Endothelial cell of umbilical vein (primary cell): ENCODE results near the gene SNPH. TPM values are rescaled to one million over a fixed set of nuclear protein-coding genes. Genes with fewer than 3 reads are reported as not detected.

Experiments
- BruUV-seq: library from RNA; stranded (reverse); fragments of 400-500 nt; replicated peaks from 2 replicates; lab custom pipeline; 2021; lab: Mats Ljungman, UMichigan
- CTCF ChIA-PET: fragments of 300-600, 350-600 bp; sonication (Branson Sonifier 250); formaldehyde crosslinking; loops from one replicate; lab custom pipeline; 2021; ENCODE audit warnings: antibody characterized with exemption, inconsistent platforms; lab: Charles Lee
- POLR2A ChIA-PET: fragments of 300-600, 350-600 bp; sonication (Branson Sonifier 250); formaldehyde crosslinking; loops from one replicate; lab custom pipeline; 2021; ENCODE audit warnings: antibody characterized with exemption, inconsistent platforms; lab: Charles Lee
- DNase-seq: peaks from one replicate; pipeline ENCODE4 v3.0.0-alpha.2; 2011; ENCODE audit warnings: low read depth, low spot score
- FAIRE-seq: peaks from 2 replicates; lab custom pipeline; 2011; peaks lifted over from hg19 to GRCh38; lab: Jason Lieb, UNC
- H2AFZ ChIP-seq: 2 replicates; pipeline ENCODE4 v1.6.0; 2012; ENCODE audit warnings: low read depth, low read length, control low read depth, inconsistent platforms
- H3K27ac ChIP-seq: 2 replicates; pipeline ENCODE4 v1.5.1; 2011; ENCODE audit warnings: low read depth, mild to moderate bottlenecking, control low read depth, low read length, moderate library complexity; ENCODE audit not compliant: insufficient read depth
- H3K27me3 ChIP-seq, 2 experiments: 2 replicates each; pipeline versions ENCODE4 v1.6.0 to v1.6.1; 2011; ENCODE audit warnings: low read length in 2 of 2, mixed read lengths in 1 of 2; ENCODE audit not compliant: control insufficient read depth in 2 of 2, insufficient read depth in 2 of 2
- H3K36me3 ChIP-seq, 2 experiments: 2 replicates in 1 of 2; 3 replicates in 1 of 2; pipeline ENCODE4 v1.5.1; 2011; ENCODE audit warnings: low read length in 2 of 2, mild to moderate bottlenecking in 1 of 2, moderate library complexity in 1 of 2; ENCODE audit not compliant: control insufficient read depth in 2 of 2, insufficient read depth in 2 of 2; ENCODE audit errors: extremely low read depth in 1 of 2
- H3K4me1 ChIP-seq: 3 replicates; pipeline ENCODE4 v1.5.1; 2011; ENCODE audit warnings: mild to moderate bottlenecking, low read length; ENCODE audit not compliant: control insufficient read depth, insufficient read depth; ENCODE audit errors: extremely low read depth
- H3K4me2 ChIP-seq: 2 replicates; pipeline ENCODE4 v1.6.1; 2011; ENCODE audit warnings: low read length, control low read depth, mixed read lengths; ENCODE audit not compliant: insufficient read depth
- H3K4me3 ChIP-seq, 3 experiments: fragments of 200-600 bp in 1 of 3; sonication (generic), shearing (Covaris generic) in 1 of 3; replicated peaks in 1 of 3; 2 replicates each; pipeline ENCODE4 v1.5.1; 2011 to 2016; ENCODE audit warnings: control low read depth in 3 of 3, low read length in 3 of 3, mild to moderate bottlenecking in 2 of 3, inconsistent platforms in 1 of 3, low read depth in 1 of 3, moderate library complexity in 1 of 3; ENCODE audit not compliant: insufficient read depth in 1 of 3
- H3K79me2 ChIP-seq: 2 replicates; pipeline ENCODE4 v1.6.0; 2012; ENCODE audit warnings: low read length, inconsistent platforms; ENCODE audit not compliant: control insufficient read depth, insufficient read depth
- H3K9ac ChIP-seq: replicated peaks from 2 replicates; pipeline ENCODE3; 2011; ENCODE audit warnings: low read length, control low read depth; ENCODE audit not compliant: insufficient read depth; ENCODE audit errors: extremely low read depth
- H3K9me1 ChIP-seq: replicated peaks from 3 replicates; pipeline ENCODE4 v1.6.0; 2011; ENCODE audit warnings: mild to moderate bottlenecking, low read length; ENCODE audit not compliant: control insufficient read depth, insufficient read depth; ENCODE audit errors: extremely low read depth
- H3K9me3 ChIP-seq: replicated peaks from 2 replicates; pipeline ENCODE4 v1.5.1; 2012; ENCODE audit warnings: low read length, inconsistent platforms; ENCODE audit not compliant: control insufficient read depth, insufficient read depth
- H4K20me1 ChIP-seq: replicated peaks from 2 replicates; pipeline ENCODE3; 2011; ENCODE audit warnings: mild to moderate bottlenecking, low read length; ENCODE audit not compliant: control insufficient read depth, insufficient read depth; ENCODE audit errors: extremely low read depth
- GATA2 ChIP-seq: IDR thresholded peaks from 2 replicates; pipeline ENCODE4 v1.7.0; 2011; ENCODE audit warnings: low read depth, mild to moderate bottlenecking, moderate library complexity, mixed read lengths, low read length; ENCODE audit not compliant: insufficient read length, insufficient read depth
- JUN ChIP-seq: IDR thresholded peaks from 2 replicates; pipeline ENCODE4 v1.6.1; 2011; ENCODE audit warnings: borderline replicate concordance, low read depth; ENCODE audit not compliant: insufficient read length, insufficient read depth
- POLR2A ChIP-seq: IDR thresholded peaks from 2 replicates; pipeline ENCODE4 v1.6.1; 2012; ENCODE audit warnings: low read depth, mild to moderate bottlenecking, control low read depth, low read length
- dilution Hi-C: fragments of 300-500 bp; cut with MboI; formaldehyde crosslinking; loops from one replicate; pipeline ENCODE4 v1.15.0; 2019; ENCODE audit warnings: low sequenced_read_pairs; ENCODE audit not compliant: extremely low pct_ligation_motif_present
- intact Hi-C: fragments of 100-400 bp; cut with micrococcal nuclease; formaldehyde crosslinking; loops from one replicate; pipeline ENCODE4 v1.10.0; 2022
- polyA plus RNA-seq, 4 experiments: library from polyadenylated mRNA; depleted of rRNA in 3 of 4; stranded (reverse) in 3 of 4; unstranded in 1 of 4; fragments of >200 nt; gene quantifications; 2 replicates each; pipeline versions ENCODE4 v1.2.1 to v1.2.3, GENCODE V29; 2011 to 2012; ENCODE audit warnings: missing spikeins in 1 of 4
- total RNA-seq: library from RNA; stranded (reverse); gene quantifications from 2 replicates; pipeline ENCODE4 v1.2.3, GENCODE V29; 2021
- TF ChIP-seq, protein P1 (sequence below): IDR thresholded peaks from 2 replicates; pipeline ENCODE4 v1.6.1; 2011; ENCODE audit not compliant: insufficient read depth, insufficient read length
- TF ChIP-seq, protein P2 (sequence below), 2 donors: IDR thresholded peaks; 1 replicate in 1 of 2; 2 replicates in 1 of 2; pipeline ENCODE4 v1.5.1; 2011; ENCODE audit warnings: low read length in 2 of 2, mild to moderate bottlenecking in 2 of 2, moderate library complexity in 2 of 2, control low read depth in 1 of 2, inconsistent platforms in 1 of 2, low read depth in 1 of 2; ENCODE audit not compliant: insufficient read depth in 1 of 2; ENCODE audit errors: extremely low read depth in 1 of 2

Gene SNPH
- total and polyA plus RNA-seq, 2 donors (not counting 3 experiments of a cell fraction or from before 2014, with no cell fraction given): 2.3 to 5.5 TPM

- H3K79me2 ChIP-seq: no peaks in the 10 kb centered on the region
- BruUV-seq: no TSS peak
- ChIA-PET POLR2A (no interaction called here), CTCF (no interaction called here)
- TF ChIP-seq, protein P1, sequence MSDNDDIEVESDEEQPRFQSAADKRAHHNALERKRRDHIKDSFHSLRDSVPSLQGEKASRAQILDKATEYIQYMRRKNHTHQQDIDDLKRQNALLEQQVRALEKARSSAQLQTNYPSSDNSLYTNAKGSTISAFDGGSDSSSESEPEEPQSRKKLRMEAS: no peak
- no peaks in the 10 kb centered on the region for H3K9me3 ChIP-seq
- H3K27me3 ChIP-seq: no peaks in the 10 kb centered on the region
- no peak overlapping the region for H2AFZ ChIP-seq
- FAIRE-seq (no peak), DNase-seq (no peak)
- peaks cover 8% of the 10 kb centered on the region for H3K4me1 ChIP-seq
- no peak overlapping the region for H3K4me3 ChIP-seq
- dilution Hi-C loops (no loop called here), intact Hi-C loops (loop anchor here (5.0 kb wide), 1 partner anchor 41 kb away; the partner anchor contains the start of gene RAD21L1)
- no peaks in the 10 kb centered on the region for H4K20me1 ChIP-seq
- no peak overlapping the region for H3K27ac ChIP-seq
- peaks cover 0 to 1% of the 10 kb centered on the region in 2 experiments for H3K36me3 ChIP-seq
- H3K4me2 ChIP-seq: no peak overlapping the region
- no peaks in the 10 kb centered on the region for H3K9me1 ChIP-seq
- H3K9ac ChIP-seq: no peak overlapping the region
Measured at GRCh38 chr20:1267809-1268374, 1.8 kb downstream of the SNPH start.

DNA sequence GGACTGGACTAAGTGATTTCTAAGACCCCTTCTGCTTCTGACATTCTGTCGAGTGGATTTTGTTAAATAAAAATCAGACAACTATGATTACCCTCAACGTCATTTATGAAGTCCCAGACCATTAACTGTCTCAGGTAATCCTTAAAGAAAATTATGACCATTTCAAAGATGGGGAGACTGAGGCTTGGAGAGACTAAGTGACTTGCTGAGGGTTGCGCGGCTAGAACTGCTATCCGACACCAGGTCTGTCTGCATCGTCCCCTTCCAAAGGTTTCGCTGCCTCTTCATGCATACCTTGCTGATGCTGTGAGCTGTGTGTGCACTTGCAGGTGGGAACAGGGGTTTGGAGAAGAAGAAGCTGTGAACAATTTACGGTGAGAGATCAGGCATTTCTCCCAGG is 3.1 kb downstream of the SNPH start:
- TF ChIP-seq GATA2 (no peak), POLR2A (no peak), JUN (no peak)
- TF ChIP-seq, protein P1: no peak
- TF ChIP-seq, protein P2, sequence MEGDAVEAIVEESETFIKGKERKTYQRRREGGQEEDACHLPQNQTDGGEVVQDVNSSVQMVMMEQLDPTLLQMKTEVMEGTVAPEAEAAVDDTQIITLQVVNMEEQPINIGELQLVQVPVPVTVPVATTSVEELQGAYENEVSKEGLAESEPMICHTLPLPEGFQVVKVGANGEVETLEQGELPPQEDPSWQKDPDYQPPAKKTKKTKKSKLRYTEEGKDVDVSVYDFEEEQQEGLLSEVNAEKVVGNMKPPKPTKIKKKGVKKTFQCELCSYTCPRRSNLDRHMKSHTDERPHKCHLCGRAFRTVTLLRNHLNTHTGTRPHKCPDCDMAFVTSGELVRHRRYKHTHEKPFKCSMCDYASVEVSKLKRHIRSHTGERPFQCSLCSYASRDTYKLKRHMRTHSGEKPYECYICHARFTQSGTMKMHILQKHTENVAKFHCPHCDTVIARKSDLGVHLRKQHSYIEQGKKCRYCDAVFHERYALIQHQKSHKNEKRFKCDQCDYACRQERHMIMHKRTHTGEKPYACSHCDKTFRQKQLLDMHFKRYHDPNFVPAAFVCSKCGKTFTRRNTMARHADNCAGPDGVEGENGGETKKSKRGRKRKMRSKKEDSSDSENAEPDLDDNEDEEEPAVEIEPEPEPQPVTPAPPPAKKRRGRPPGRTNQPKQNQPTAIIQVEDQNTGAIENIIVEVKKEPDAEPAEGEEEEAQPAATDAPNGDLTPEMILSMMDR (IDR thresholded peaks at IDR 0.05; ENCODE audit: extremely low read depth in 1 of 2, insufficient read depth in 1 of 2, low read depth in 1 of 2, low read length in 2 of 2): no peak
- FAIRE-seq (no peak), DNase-seq (no peak)
- Histone ChIP-seq H3K27ac (no peak overlapping the region), H3K27me3 (no peaks in the 10 kb centered on the region), H3K4me3 (no peak overlapping the region), H3K9ac (no peak overlapping the region), H3K9me3 (no peaks in the 10 kb centered on the region), H3K79me2 (no peaks in the 10 kb centered on the region), H3K9me1 (no peaks in the 10 kb centered on the region), H3K36me3 (peaks cover 0 to 1% of the 10 kb centered on the region in 2 experiments), H2AFZ (no peak overlapping the region), H3K4me1 (peaks cover 8% of the 10 kb centered on the region), H4K20me1 (no peaks in the 10 kb centered on the region), H3K4me2 (no peak overlapping the region)
- intact Hi-C loops: loop anchor here (5.0 kb wide), 1 partner anchor 42 kb away; the partner anchor contains the start of gene RAD21L1
- dilution Hi-C loops: no loop called here
- POLR2A ChIA-PET: no interaction called here
- BruUV-seq: no TSS peak
- CTCF ChIA-PET: no interaction called here
